ENCODE measurements around the gene RRM2. TPM values are rescaled to one million over a fixed set of nuclear protein-coding genes. Genes with fewer than 3 reads are reported as not detected.

Gene RRM2
- total and polyA plus RNA-seq, 2 of the 4 experiments (the other 2 are of a cell fraction) = 53.6 to 68.5 TPM

- Histone ChIP-seq H2BK20ac (ENCODE audit: low read depth, low read length) (no peak overlapping the region), H3K27me3 (ENCODE audit: control insufficient read depth, insufficient read depth, low read length) (no peaks in the 10 kb centered on the region), H3K9me3 (ENCODE audit: control insufficient read depth, insufficient read depth, low read length) (no peaks in the 10 kb centered on the region), H3K14ac (replicated peaks; ENCODE audit: low read depth, low read length) (no peak overlapping the region), H3K4me2 (ENCODE audit: low read depth, low read length) (no peak overlapping the region), H3K36me3 (ENCODE audit: control insufficient read depth, insufficient read depth, low read length) (no peaks in the 10 kb centered on the region), H3K56ac (ENCODE audit: extremely low read depth, insufficient read depth, low read length) (no peak overlapping the region), H2AK5ac (ENCODE audit: low read depth, low read length) (no peak overlapping the region), H4K8ac (ENCODE audit: low read depth in 2 of 2, low read length in 2 of 2) (no peak overlapping the region), H4K20me1 (ENCODE audit: insufficient read depth, low read length) (no peaks in the 10 kb centered on the region), H2AFZ (replicated peaks; ENCODE audit: low read length, poor library complexity) (peak overlapping the region; percentile 14), H3K27ac (ENCODE audit: insufficient read depth, low read length) (no peak overlapping the region), H3K9ac (ENCODE audit: low read depth, low read length) (no peak overlapping the region), H3K23ac (ENCODE audit: low read depth, low read length) (no peak overlapping the region), H2BK15ac (ENCODE audit: low read depth, low read length) (no peak overlapping the region), H2AK9ac (replicated peaks; ENCODE audit: low read depth, low read length, poor library complexity) (no peak overlapping the region), H4K5ac (ENCODE audit: low read depth, low read length) (no peak overlapping the region), H3K9me1 (ENCODE audit: insufficient read depth, low read length) (peaks cover 12% of the 10 kb centered on the region), H4K91ac (ENCODE audit: insufficient read depth, low read depth, low read length) (no peak overlapping the region), H3K18ac (ENCODE audit: low read depth, low read length) (no peak overlapping the region), H3K4me3 (ENCODE audit: insufficient read depth, low read depth, low read length) (no peak overlapping the region), H2BK120ac (ENCODE audit: low read depth, low read length) (no peak overlapping the region), H2BK5ac (ENCODE audit: low read depth, low read length, poor library complexity, severe bottlenecking) (no peak overlapping the region), H3K4me1 (ENCODE audit: control insufficient read depth, insufficient read depth, low read length) (no peaks in the 10 kb centered on the region; the same call in 1 of the 2 replicates), H3K4ac (ENCODE audit: low read depth, low read length) (no peak overlapping the region), H3K79me1 (ENCODE audit: low read depth in 1 of 2, low read length in 2 of 2) (peaks cover 0 to 3% of the 10 kb centered on the region in 2 experiments; a peak in 1 of 4 replicates)
- intact Hi-C loops (cut with micrococcal nuclease) (no loop called here), in situ Hi-C loops (cut with MboI; ENCODE audit: low sequenced_read_pairs) (loop anchor here (10.0 kb wide), 1 partner anchor 264 kb away; no protein-coding TSS in a partner anchor), dilution Hi-C loops (cut with HindIII; ENCODE audit: low sequenced_read_pairs, unreplicated experiment) (no loop called here)
- DNase-seq (no peak), ATAC-seq (ENCODE audit: low read depth) (no peak)
- CTCF ChIA-PET = interaction anchor here (1.4 kb wide), 1 partner anchor 268 kb away, joined by 4 read pairs; no protein-coding TSS in a partner anchor
- TF ChIP-seq CEBPB (IDR thresholded peaks at IDR 0.05; ENCODE audit: low read depth, low read length) (no peak), RCOR1 (IDR thresholded peaks at IDR 0.05; ENCODE audit: insufficient replicate concordance, low read length) (no peak), CTCF (conservative IDR thresholded peaks at IDR 0.05; ENCODE audit: low read depth, low read length) (0 out of 2 replicates have a peak, but pooled peaks have one; percentile 0), MAZ (IDR thresholded peaks at IDR 0.05; ENCODE audit: borderline replicate concordance, low read depth, low read length) (no peak), NFE2L2 (IDR thresholded peaks at IDR 0.05; ENCODE audit: low read depth, low read length) (no peak)
- WGBS, 2 experiments (ENCODE audit: extremely low coverage in 2 of 2, insufficient read length in 1 of 2) = 89% methylated on average over 3 of the region's 16 CpGs; no CpG with 5 or more reads in 1 of the 2 experiments
- POLR2A ChIA-PET (ENCODE audit: unreplicated experiment) = no interaction called here
- BruUV-seq (replicated peaks) = no TSS peak
Observed at GRCh38 chr2:10140841-10141610, 18.5 kb downstream of the RRM2 start.
